HL-60 (cell line): ENCODE data around the gene SPINDOC.

Experiments used
- GABPA ChIP-seq: IDR thresholded peaks from 2 replicates; pipeline ENCODE4 v1.6.1; 2012; ENCODE audit warnings: low read depth
- POLR2AphosphoS5 ChIP-seq: IDR thresholded peaks from 2 replicates; pipeline ENCODE4 v1.6.1; 2012; ENCODE audit warnings: low read depth
- REST ChIP-seq: IDR thresholded peaks from 2 replicates; pipeline ENCODE4 v1.6.1; 2012; ENCODE audit warnings: low read depth; ENCODE audit not compliant: insufficient replicate concordance
- TF ChIP-seq, protein P1 (sequence below): IDR thresholded peaks from one replicate; pipeline ENCODE4 v1.5.1; 2011; ENCODE audit warnings: low read length, control low read depth, inconsistent platforms; ENCODE audit not compliant: insufficient read depth

GRCh38 chr11:63854696-63855095 lies 41.4 kb downstream of the SPINDOC start:
- TF ChIP-seq, protein P1, sequence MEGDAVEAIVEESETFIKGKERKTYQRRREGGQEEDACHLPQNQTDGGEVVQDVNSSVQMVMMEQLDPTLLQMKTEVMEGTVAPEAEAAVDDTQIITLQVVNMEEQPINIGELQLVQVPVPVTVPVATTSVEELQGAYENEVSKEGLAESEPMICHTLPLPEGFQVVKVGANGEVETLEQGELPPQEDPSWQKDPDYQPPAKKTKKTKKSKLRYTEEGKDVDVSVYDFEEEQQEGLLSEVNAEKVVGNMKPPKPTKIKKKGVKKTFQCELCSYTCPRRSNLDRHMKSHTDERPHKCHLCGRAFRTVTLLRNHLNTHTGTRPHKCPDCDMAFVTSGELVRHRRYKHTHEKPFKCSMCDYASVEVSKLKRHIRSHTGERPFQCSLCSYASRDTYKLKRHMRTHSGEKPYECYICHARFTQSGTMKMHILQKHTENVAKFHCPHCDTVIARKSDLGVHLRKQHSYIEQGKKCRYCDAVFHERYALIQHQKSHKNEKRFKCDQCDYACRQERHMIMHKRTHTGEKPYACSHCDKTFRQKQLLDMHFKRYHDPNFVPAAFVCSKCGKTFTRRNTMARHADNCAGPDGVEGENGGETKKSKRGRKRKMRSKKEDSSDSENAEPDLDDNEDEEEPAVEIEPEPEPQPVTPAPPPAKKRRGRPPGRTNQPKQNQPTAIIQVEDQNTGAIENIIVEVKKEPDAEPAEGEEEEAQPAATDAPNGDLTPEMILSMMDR, result no peak
- TF ChIP-seq REST (no peak), POLR2AphosphoS5 (no peak), GABPA (no peak)
